Ascending aorta (tissue), 2 donors: ENCODE measurements around the gene MED27. TPM values are rescaled to one million over a fixed set of nuclear protein-coding genes. Genes with fewer than 3 reads are reported as not detected.

Source experiments
- DNase-seq, 2 donors: peaks; one replicate each; pipeline ENCODE4 v3.0.0-alpha.2; 2019; ENCODE audit warnings: low spot score in 2 of 2
- H3K27ac ChIP-seq, 2 donors: fragments of 200-600 bp; sonication (generic); one replicate each; pipeline ENCODE4 v1.5.1; 2016 to 2017; ENCODE audit warnings: mild to moderate bottlenecking in 1 of 2
- H3K27me3 ChIP-seq: fragments of 200-600 bp; sonication (generic); one replicate; pipeline ENCODE4 v1.5.1; 2017
- H3K36me3 ChIP-seq, 2 donors: fragments of 200-600 bp; sonication (generic); one replicate each; pipeline ENCODE4 v1.5.1; 2016
- H3K4me1 ChIP-seq, 2 donors: fragments of 200-600 bp; sonication (generic); one replicate each; pipeline ENCODE4 v1.5.1; 2016 to 2017; ENCODE audit warnings: mild to moderate bottlenecking in 1 of 2
- H3K4me3 ChIP-seq, 2 donors: fragments of 200-600 bp; sonication (generic); one replicate each; pipeline ENCODE4 v1.5.1; 2016 to 2017; ENCODE audit warnings: mild to moderate bottlenecking in 1 of 2
- H3K9me3 ChIP-seq, 2 donors: fragments of 200-600 bp; sonication (generic); one replicate each; pipeline ENCODE4 v1.5.1; 2016
- CTCF ChIP-seq, 3 experiments: fragments of 200-600 bp in 2 of 3; fragments of 450-650 bp in 1 of 3; sonication (generic) in 2 of 3; IDR thresholded peaks; one replicate each; pipeline ENCODE4 v1.5.1; 2016 to 2019; ENCODE audit warnings: antibody characterized with exemption in 3 of 3, mild to moderate bottlenecking in 1 of 3, moderate library complexity in 1 of 3
- intact Hi-C: fragments of 100-400 bp; cut with DNase I; formaldehyde crosslinking; loops from one replicate; pipeline ENCODE4 v1.15.1; 2023
- total RNA-seq: library from RNA; depleted of rRNA; stranded (reverse); fragments of >200 nt; gene quantifications from one replicate; pipeline ENCODE4 v1.1.0, GENCODE V29; 2016

Gene MED27
- total RNA-seq, 1 donor from 2014 or later = 19.4 TPM

GRCh38 chr9:132019702-132020101, 60.0 kb downstream of the MED27 start:
- no peaks in the 10 kb centered on the region for H3K9me3 ChIP-seq
- no peak for DNase-seq
- intact Hi-C loops = no loop called here
- no peaks in the 10 kb centered on the region for H3K36me3 ChIP-seq
- H3K4me1 ChIP-seq = peaks cover 0 to 11% of the 10 kb centered on the region in 2 donors
- TF ChIP-seq CTCF (IDR thresholded peaks at IDR 0.05) = no peak
- H3K4me3 ChIP-seq = no peak overlapping the region
- no peaks in the 10 kb centered on the region for H3K27me3 ChIP-seq
- no peak overlapping the region for H3K27ac ChIP-seq

- no peaks in the 10 kb centered on the region for H3K9me3 ChIP-seq
- intact Hi-C loops = no loop called here
- no peak for DNase-seq
These were observed 60.7 kb downstream of the MED27 start for GRCh38 chr9:132018957-132019405.

GRCh38 chr9:132016456-132016855, 63.2 kb downstream of the MED27 start:
- H3K27ac ChIP-seq = no peak overlapping the region
- intact Hi-C loops = no loop called here
- DNase-seq = no peak
- H3K27me3 ChIP-seq = no peaks in the 10 kb centered on the region
- no peak for TF ChIP-seq CTCF (IDR thresholded peaks at IDR 0.05)
- H3K4me1 ChIP-seq = peaks cover 0 to 11% of the 10 kb centered on the region in 2 donors
- no peaks in the 10 kb centered on the region for H3K9me3 ChIP-seq
- H3K4me3 ChIP-seq = no peak overlapping the region
- H3K36me3 ChIP-seq = peaks cover 3 to 11% of the 10 kb centered on the region in 2 donors

More at GRCh38 chr9:132018957-132019405, 60.7 kb downstream of the MED27 start:
- no peak overlapping the region for H3K27ac ChIP-seq
- no peaks in the 10 kb centered on the region for H3K36me3 ChIP-seq
- peaks cover 0 to 11% of the 10 kb centered on the region in 2 donors for H3K4me1 ChIP-seq
- no peak overlapping the region for H3K4me3 ChIP-seq
- no peaks in the 10 kb centered on the region for H3K27me3 ChIP-seq
- TF ChIP-seq CTCF (IDR thresholded peaks at IDR 0.05) = no peak

- Histone ChIP-seq H3K27me3 (no peaks in the 10 kb centered on the region), H3K4me1 (peaks cover 0 to 11% of the 10 kb centered on the region in 2 donors), H3K4me3 (no peak overlapping the region), H3K36me3 (peaks cover 3 to 11% of the 10 kb centered on the region in 2 donors), H3K27ac (no peak overlapping the region), H3K9me3 (no peaks in the 10 kb centered on the region)
- no peak for TF ChIP-seq CTCF (IDR thresholded peaks at IDR 0.05)
- no peak for DNase-seq
- intact Hi-C loops = no loop called here
These were observed 63.8 kb downstream of the MED27 start for GRCh38 chr9:132015866-132016265.

GRCh38 chr9:132014218-132014805, 65.4 kb downstream of the MED27 start:
- H3K4me3 ChIP-seq = no peak overlapping the region
- peaks cover 0 to 3% of the 10 kb centered on the region in 2 donors for H3K4me1 ChIP-seq
- H3K9me3 ChIP-seq = no peaks in the 10 kb centered on the region
- peaks cover 3 to 11% of the 10 kb centered on the region in 2 donors for H3K36me3 ChIP-seq
- intact Hi-C loops = no loop called here
- H3K27me3 ChIP-seq = no peaks in the 10 kb centered on the region
- no peak overlapping the region for H3K27ac ChIP-seq
- TF ChIP-seq CTCF (IDR thresholded peaks at IDR 0.05) = no peak
- DNase-seq = no peak
